Choroid plexus epithelial cell (primary cell): ENCODE measurements around the gene PAPSS2.
"Not testable (repeated sequence)": the region's sequence is repeated elsewhere in the genome, so short reads cannot be mapped to it uniquely, and the experiment has no call there.

Experiments used
- DNase-seq: peaks from one replicate; pipeline ENCODE4 v3.0.0-alpha.2; 2010; ENCODE audit warnings: low read depth
- H3K4me3 ChIP-seq: 2 replicates; pipeline ENCODE4 v1.5.1; 2011; ENCODE audit warnings: low read depth, mild to moderate bottlenecking, control low read depth, low read length, moderate library complexity
- CTCF ChIP-seq: conservative IDR thresholded peaks from 2 replicates; pipeline ENCODE4 v1.5.1; 2011; ENCODE audit warnings: low read depth, mild to moderate bottlenecking, control low read depth, inconsistent platforms, low read length, moderate library complexity

PAPSS2 gene

GRCh38 chr10:87729940-87730339 lies 70.3 kb downstream of the PAPSS2 start:
- no peak for TF ChIP-seq CTCF
- H3K4me3 ChIP-seq = no peak overlapping the region
- no peak for DNase-seq

GRCh38 chr10:87733081-87733480 lies 73.4 kb downstream of the PAPSS2 start:
- no peak for TF ChIP-seq CTCF
- no peak overlapping the region for H3K4me3 ChIP-seq
- DNase-seq = no peak

- no peak overlapping the region for H3K4me3 ChIP-seq
- TF ChIP-seq CTCF = peak; percentile 76
- DNase-seq = peak; percentile 81
These were observed 75.5 kb downstream of the PAPSS2 start for GRCh38 chr10:87734987-87735827.

GRCh38 chr10:87738253-87738652 lies 78.6 kb downstream of the PAPSS2 start:
- DNase-seq, H3K4me3 ChIP-seq: not testable (repeated sequence)

- no peak overlapping the region for H3K4me3 ChIP-seq
- TF ChIP-seq CTCF = no peak
- no peak for DNase-seq
These were observed 80.0 kb downstream of the PAPSS2 start for GRCh38 chr10:87739703-87740102.

GRCh38 chr10:87740254-87740655 lies 80.6 kb downstream of the PAPSS2 start:
- TF ChIP-seq CTCF = no peak
- peak; percentile 91 for DNase-seq
- H3K4me3 ChIP-seq = no peak overlapping the region

- not testable (repeated sequence) for H3K4me3 ChIP-seq
- peak; percentile 30 for DNase-seq
These were observed 83.4 kb downstream of the PAPSS2 start for GRCh38 chr10:87742992-87743610.

GRCh38 chr10:87744606-87745005 lies 84.9 kb downstream of the PAPSS2 start:
- H3K4me3 ChIP-seq = no peak overlapping the region
- TF ChIP-seq CTCF = no peak
- no peak for DNase-seq
